ENCODE results near the gene OLIG2. TPM values are rescaled to one million over a fixed set of nuclear protein-coding genes. Genes with fewer than 3 reads are reported as not detected.
A peak's percentile ranks its signal among the peaks of the same experiment; 100 is the strongest.

OLIG2 gene
- total and polyA plus RNA-seq, 2 experiments from 2014 or later = 0.15 to 1.4 TPM

DNA sequence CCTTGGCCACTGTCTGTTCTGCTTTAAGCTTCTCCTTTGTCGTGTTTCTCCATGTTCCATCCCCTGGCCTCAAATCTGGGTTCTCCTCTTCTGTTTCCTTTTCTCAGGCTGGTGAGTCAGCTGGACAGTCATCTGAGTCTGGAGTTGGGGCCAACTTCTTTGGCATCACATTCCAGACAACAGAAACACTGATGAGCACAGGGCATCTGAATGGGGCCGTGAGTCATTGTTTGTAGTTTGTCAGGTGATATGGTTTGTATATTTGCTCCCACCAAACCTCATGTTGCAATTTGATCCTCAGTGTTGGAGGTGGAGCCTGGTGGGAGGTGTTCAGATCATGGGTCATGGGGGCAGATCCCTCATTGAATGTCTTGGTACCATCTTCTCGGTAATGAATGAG, 14.3 kb upstream of the OLIG2 start (continued):
- TF ChIP-seq, protein P1, sequence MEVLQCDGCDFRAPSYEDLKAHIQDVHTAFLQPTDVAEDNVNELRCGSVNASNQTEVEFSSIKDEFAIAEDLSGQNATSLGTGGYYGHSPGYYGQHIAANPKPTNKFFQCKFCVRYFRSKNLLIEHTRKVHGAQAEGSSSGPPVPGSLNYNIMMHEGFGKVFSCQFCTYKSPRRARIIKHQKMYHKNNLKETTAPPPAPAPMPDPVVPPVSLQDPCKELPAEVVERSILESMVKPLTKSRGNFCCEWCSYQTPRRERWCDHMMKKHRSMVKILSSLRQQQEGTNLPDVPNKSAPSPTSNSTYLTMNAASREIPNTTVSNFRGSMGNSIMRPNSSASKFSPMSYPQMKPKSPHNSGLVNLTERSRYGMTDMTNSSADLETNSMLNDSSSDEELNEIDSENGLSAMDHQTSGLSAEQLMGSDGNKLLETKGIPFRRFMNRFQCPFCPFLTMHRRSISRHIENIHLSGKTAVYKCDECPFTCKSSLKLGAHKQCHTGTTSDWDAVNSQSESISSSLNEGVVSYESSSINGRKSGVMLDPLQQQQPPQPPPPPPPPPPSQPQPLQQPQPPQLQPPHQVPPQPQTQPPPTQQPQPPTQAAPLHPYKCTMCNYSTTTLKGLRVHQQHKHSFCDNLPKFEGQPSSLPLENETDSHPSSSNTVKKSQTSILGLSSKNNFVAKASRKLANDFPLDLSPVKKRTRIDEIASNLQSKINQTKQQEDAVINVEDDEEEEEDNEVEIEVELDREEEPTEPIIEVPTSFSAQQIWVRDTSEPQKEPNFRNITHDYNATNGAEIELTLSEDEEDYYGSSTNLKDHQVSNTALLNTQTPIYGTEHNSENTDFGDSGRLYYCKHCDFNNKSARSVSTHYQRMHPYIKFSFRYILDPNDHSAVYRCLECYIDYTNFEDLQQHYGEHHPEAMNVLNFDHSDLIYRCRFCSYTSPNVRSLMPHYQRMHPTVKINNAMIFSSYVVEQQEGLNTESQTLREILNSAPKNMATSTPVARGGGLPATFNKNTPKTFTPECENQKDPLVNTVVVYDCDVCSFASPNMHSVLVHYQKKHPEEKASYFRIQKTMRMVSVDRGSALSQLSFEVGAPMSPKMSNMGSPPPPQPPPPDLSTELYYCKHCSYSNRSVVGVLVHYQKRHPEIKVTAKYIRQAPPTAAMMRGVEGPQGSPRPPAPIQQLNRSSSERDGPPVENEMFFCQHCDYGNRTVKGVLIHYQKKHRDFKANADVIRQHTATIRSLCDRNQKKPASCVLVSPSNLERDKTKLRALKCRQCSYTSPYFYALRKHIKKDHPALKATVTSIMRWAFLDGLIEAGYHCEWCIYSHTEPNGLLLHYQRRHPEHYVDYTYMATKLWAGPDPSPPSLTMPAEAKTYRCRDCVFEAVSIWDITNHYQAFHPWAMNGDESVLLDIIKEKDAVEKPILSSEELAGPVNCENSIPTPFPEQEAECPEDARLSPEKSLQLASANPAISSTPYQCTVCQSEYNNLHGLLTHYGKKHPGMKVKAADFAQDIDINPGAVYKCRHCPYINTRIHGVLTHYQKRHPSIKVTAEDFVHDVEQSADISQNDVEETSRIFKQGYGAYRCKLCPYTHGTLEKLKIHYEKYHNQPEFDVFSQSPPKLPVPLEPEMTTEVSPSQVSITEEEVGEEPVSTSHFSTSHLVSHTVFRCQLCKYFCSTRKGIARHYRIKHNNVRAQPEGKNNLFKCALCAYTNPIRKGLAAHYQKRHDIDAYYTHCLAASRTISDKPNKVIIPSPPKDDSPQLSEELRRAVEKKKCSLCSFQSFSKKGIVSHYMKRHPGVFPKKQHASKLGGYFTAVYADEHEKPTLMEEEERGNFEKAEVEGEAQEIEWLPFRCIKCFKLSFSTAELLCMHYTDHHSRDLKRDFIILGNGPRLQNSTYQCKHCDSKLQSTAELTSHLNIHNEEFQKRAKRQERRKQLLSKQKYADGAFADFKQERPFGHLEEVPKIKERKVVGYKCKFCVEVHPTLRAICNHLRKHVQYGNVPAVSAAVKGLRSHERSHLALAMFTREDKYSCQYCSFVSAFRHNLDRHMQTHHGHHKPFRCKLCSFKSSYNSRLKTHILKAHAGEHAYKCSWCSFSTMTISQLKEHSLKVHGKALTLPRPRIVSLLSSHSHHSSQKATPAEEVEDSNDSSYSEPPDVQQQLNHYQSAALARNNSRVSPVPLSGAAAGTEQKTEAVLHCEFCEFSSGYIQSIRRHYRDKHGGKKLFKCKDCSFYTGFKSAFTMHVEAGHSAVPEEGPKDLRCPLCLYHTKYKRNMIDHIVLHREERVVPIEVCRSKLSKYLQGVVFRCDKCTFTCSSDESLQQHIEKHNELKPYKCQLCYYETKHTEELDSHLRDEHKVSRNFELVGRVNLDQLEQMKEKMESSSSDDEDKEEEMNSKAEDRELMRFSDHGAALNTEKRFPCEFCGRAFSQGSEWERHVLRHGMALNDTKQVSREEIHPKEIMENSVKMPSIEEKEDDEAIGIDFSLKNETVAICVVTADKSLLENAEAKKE (CRISPR knock-in tag; IDR thresholded peaks at IDR 0.05) = no peak
- no peak for TF ChIP-seq POLR2AphosphoS5 (IDR thresholded peaks at IDR 0.05; ENCODE audit: low read depth)

DNA sequence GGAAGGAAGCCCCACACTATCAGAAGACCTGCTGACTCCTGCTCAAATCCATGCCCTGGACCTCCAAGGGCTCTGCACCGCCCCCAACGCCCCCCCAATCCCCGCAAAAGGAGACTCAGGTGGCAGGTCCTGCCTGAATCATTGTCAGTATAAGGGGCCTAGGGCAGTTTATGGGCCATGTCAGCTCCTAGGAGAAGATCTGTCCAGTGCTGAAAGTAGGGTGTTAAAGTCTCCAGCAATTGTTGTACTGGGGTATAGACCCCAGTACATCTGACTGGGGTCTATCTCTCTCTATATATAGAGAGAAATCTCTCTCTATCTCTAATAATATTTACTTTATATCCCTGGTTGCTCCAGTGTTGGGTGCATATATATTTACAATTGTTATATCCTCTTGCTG, 12.1 kb upstream of the OLIG2 start:
- Histone ChIP-seq H3F3A (replicated peaks; ENCODE audit: low read depth) (no peaks in the 10 kb centered on the region), H3K27me3 (ENCODE audit: insufficient read depth) (peaks cover 37% of the 10 kb centered on the region), H3K36me3 (ENCODE audit: insufficient read depth) (no peaks in the 10 kb centered on the region), H3K79me2 (replicated peaks; ENCODE audit: insufficient read depth) (no peaks in the 10 kb centered on the region), H3K4me1 (ENCODE audit: insufficient read depth) (peaks cover 5% of the 10 kb centered on the region), H2AFZ (no peak overlapping the region), H4K20me1 (replicated peaks; ENCODE audit: insufficient read depth) (no peaks in the 10 kb centered on the region), H3K4me2 (no peak overlapping the region), H3K4me3 (no peak overlapping the region), H3K9me2 (ENCODE audit: insufficient read depth) (peaks cover 10% of the 10 kb centered on the region), H3K27ac (ENCODE audit: low read depth) (no peak overlapping the region)
- Mint-ChIP-seq H3K4me1 (peaks cover 5% of the 10 kb centered on the region; the same call in 2 of the 3 replicates), H3K27me3 (ENCODE audit: insufficient read depth, low read depth, poor library complexity) (peaks cover 14% of the 10 kb centered on the region), H3K27ac (no peak overlapping the region), H3K36me3 (ENCODE audit: low read depth) (no peaks in the 10 kb centered on the region; the same call in 2 of the 3 replicates), H3K9me3 (no peaks in the 10 kb centered on the region), H3K4me3 (no peak overlapping the region)
- ATAC-seq (no peak), DNase-seq (ENCODE audit: low spot score) (no peak)
- TF ChIP-seq, protein P2, sequence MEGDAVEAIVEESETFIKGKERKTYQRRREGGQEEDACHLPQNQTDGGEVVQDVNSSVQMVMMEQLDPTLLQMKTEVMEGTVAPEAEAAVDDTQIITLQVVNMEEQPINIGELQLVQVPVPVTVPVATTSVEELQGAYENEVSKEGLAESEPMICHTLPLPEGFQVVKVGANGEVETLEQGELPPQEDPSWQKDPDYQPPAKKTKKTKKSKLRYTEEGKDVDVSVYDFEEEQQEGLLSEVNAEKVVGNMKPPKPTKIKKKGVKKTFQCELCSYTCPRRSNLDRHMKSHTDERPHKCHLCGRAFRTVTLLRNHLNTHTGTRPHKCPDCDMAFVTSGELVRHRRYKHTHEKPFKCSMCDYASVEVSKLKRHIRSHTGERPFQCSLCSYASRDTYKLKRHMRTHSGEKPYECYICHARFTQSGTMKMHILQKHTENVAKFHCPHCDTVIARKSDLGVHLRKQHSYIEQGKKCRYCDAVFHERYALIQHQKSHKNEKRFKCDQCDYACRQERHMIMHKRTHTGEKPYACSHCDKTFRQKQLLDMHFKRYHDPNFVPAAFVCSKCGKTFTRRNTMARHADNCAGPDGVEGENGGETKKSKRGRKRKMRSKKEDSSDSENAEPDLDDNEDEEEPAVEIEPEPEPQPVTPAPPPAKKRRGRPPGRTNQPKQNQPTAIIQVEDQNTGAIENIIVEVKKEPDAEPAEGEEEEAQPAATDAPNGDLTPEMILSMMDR (conservative IDR thresholded peaks at IDR 0.05; ENCODE audit: low read depth in 2 of 2) = no peak
- TF ChIP-seq, protein P3, sequence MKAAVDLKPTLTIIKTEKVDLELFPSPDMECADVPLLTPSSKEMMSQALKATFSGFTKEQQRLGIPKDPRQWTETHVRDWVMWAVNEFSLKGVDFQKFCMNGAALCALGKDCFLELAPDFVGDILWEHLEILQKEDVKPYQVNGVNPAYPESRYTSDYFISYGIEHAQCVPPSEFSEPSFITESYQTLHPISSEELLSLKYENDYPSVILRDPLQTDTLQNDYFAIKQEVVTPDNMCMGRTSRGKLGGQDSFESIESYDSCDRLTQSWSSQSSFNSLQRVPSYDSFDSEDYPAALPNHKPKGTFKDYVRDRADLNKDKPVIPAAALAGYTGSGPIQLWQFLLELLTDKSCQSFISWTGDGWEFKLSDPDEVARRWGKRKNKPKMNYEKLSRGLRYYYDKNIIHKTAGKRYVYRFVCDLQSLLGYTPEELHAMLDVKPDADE (IDR thresholded peaks at IDR 0.05) = no peak
- TF ChIP-seq STAT1 (IDR thresholded peaks at IDR 0.05; ENCODE audit: unreplicated experiment) = no peak
- no peak for TF ChIP-seq POLR2AphosphoS5 (IDR thresholded peaks at IDR 0.05; ENCODE audit: low read depth)
- no peak for TF ChIP-seq EZH2phosphoT487 (IDR thresholded peaks at IDR 0.05; ENCODE audit: unreplicated experiment)
- TF ChIP-seq CREB1 (CRISPR knock-in tag; IDR thresholded peaks at IDR 0.05; ENCODE audit: low read depth) = no peak
- TF ChIP-seq, protein P4, sequence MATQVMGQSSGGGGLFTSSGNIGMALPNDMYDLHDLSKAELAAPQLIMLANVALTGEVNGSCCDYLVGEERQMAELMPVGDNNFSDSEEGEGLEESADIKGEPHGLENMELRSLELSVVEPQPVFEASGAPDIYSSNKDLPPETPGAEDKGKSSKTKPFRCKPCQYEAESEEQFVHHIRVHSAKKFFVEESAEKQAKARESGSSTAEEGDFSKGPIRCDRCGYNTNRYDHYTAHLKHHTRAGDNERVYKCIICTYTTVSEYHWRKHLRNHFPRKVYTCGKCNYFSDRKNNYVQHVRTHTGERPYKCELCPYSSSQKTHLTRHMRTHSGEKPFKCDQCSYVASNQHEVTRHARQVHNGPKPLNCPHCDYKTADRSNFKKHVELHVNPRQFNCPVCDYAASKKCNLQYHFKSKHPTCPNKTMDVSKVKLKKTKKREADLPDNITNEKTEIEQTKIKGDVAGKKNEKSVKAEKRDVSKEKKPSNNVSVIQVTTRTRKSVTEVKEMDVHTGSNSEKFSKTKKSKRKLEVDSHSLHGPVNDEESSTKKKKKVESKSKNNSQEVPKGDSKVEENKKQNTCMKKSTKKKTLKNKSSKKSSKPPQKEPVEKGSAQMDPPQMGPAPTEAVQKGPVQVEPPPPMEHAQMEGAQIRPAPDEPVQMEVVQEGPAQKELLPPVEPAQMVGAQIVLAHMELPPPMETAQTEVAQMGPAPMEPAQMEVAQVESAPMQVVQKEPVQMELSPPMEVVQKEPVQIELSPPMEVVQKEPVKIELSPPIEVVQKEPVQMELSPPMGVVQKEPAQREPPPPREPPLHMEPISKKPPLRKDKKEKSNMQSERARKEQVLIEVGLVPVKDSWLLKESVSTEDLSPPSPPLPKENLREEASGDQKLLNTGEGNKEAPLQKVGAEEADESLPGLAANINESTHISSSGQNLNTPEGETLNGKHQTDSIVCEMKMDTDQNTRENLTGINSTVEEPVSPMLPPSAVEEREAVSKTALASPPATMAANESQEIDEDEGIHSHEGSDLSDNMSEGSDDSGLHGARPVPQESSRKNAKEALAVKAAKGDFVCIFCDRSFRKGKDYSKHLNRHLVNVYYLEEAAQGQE (IDR thresholded peaks at IDR 0.05; ENCODE audit: unreplicated experiment) = peak; percentile 53
